Nephron (organoid): Measurements from ENCODE around the gene FOLR2.

Experiments
- H3K27ac Mint-ChIP-seq, 3 experiments: 2 replicates each; pipeline ENCODE4 v1.8.0; 2020; ENCODE audit warnings: mixed read lengths in 3 of 3, mild to moderate bottlenecking in 2 of 3, moderate library complexity in 1 of 3
- H3K27me3 Mint-ChIP-seq: 2 replicates; pipeline ENCODE4 v1.8.0; 2021; ENCODE audit warnings: low read depth, mild to moderate bottlenecking, moderate library complexity, mixed read lengths
- H3K36me3 Mint-ChIP-seq: 2 replicates; pipeline ENCODE4 v1.8.0; 2020; ENCODE audit warnings: low read depth, mixed read lengths
- H3K4me1 Mint-ChIP-seq: 2 replicates; pipeline ENCODE4 v1.8.0; 2020; ENCODE audit warnings: mixed read lengths
- H3K4me3 Mint-ChIP-seq, 3 experiments: 2 replicates each; pipeline ENCODE4 v1.8.0; 2020; ENCODE audit warnings: mild to moderate bottlenecking in 3 of 3, mixed read lengths in 3 of 3, moderate library complexity in 2 of 3
- H3K9me3 Mint-ChIP-seq: 2 replicates; pipeline ENCODE4 v1.8.0; 2020; ENCODE audit warnings: mixed read lengths
- CTCF ChIP-seq, 3 experiments: fragments of 200-600 bp; sonication (generic); IDR thresholded peaks; one replicate each; pipeline ENCODE4 v1.5.0; 2021; ENCODE audit warnings: antibody characterized with exemption in 3 of 3; ENCODE audit not compliant: unreplicated experiment in 3 of 3

FOLR2 gene

GRCh38 chr11:72235351-72236057 is 18.9 kb downstream of the FOLR2 start:
- peaks cover 19% of the 10 kb centered on the region for H3K27me3 Mint-ChIP-seq
- H3K27ac Mint-ChIP-seq = no peak overlapping the region
- peaks cover 54% of the 10 kb centered on the region for H3K36me3 Mint-ChIP-seq
- H3K4me3 Mint-ChIP-seq = no peak overlapping the region
- no peaks in the 10 kb centered on the region for H3K9me3 Mint-ChIP-seq
- peaks cover 45% of the 10 kb centered on the region for H3K4me1 Mint-ChIP-seq
- no peak for TF ChIP-seq CTCF (IDR thresholded peaks at IDR 0.05; ENCODE audit: unreplicated experiment in 3 of 3)

- H3K4me1 Mint-ChIP-seq = peaks cover 43% of the 10 kb centered on the region
- peak overlapping the region in 1 of 3 experiments; percentile 40 for H3K27ac Mint-ChIP-seq
- peaks cover 26% of the 10 kb centered on the region for H3K27me3 Mint-ChIP-seq
- H3K4me3 Mint-ChIP-seq = no peak overlapping the region
- no peaks in the 10 kb centered on the region for H3K9me3 Mint-ChIP-seq
- peaks cover 48% of the 10 kb centered on the region for H3K36me3 Mint-ChIP-seq
- no peak for TF ChIP-seq CTCF (IDR thresholded peaks at IDR 0.05; ENCODE audit: unreplicated experiment in 3 of 3)
Observed at GRCh38 chr11:72236083-72236697, 19.6 kb downstream of the FOLR2 start.

- peaks cover 31% of the 10 kb centered on the region for H3K27me3 Mint-ChIP-seq
Observed at GRCh38 chr11:72236774-72237111, 20.1 kb downstream of the FOLR2 start.

GRCh38 chr11:72237112-72237931 is 20.7 kb downstream of the FOLR2 start:
- Mint-ChIP-seq H3K27me3 (peaks cover 37% of the 10 kb centered on the region), H3K36me3 (peaks cover 37% of the 10 kb centered on the region), H3K9me3 (no peaks in the 10 kb centered on the region), H3K4me3 (no peak overlapping the region), H3K4me1 (peaks cover 40% of the 10 kb centered on the region), H3K27ac (peak overlapping the region in 1 of 3 experiments; percentile 40)
- TF ChIP-seq CTCF (IDR thresholded peaks at IDR 0.05; ENCODE audit: unreplicated experiment in 3 of 3) = no peak

More at GRCh38 chr11:72236774-72237111, 20.1 kb downstream of the FOLR2 start:
- Mint-ChIP-seq H3K9me3 (no peaks in the 10 kb centered on the region), H3K4me1 (peaks cover 40% of the 10 kb centered on the region), H3K4me3 (no peak overlapping the region), H3K27ac (peak overlapping the region in 1 of 3 experiments; percentile 40), H3K36me3 (peaks cover 43% of the 10 kb centered on the region)
- no peak for TF ChIP-seq CTCF (IDR thresholded peaks at IDR 0.05; ENCODE audit: unreplicated experiment in 3 of 3)

GRCh38 chr11:72238040-72238450 is 21.5 kb downstream of the FOLR2 start:
- Mint-ChIP-seq H3K4me3 (peak overlapping the region in 2 of 3 experiments; percentile 6 to 36), H3K36me3 (peaks cover 31% of the 10 kb centered on the region), H3K9me3 (no peaks in the 10 kb centered on the region), H3K27me3 (peaks cover 44% of the 10 kb centered on the region), H3K27ac (no peak overlapping the region), H3K4me1 (peaks cover 40% of the 10 kb centered on the region)
- peak; percentile 76 to 84 (median 79) for TF ChIP-seq CTCF (IDR thresholded peaks at IDR 0.05; ENCODE audit: unreplicated experiment in 3 of 3)
